ENCODE measurements around the gene MBNL3. TPM values are rescaled to one million over a fixed set of nuclear protein-coding genes. Genes with fewer than 3 reads are reported as not detected.
A peak's percentile ranks its signal among the peaks of the same experiment; 100 is the strongest.

Gene MBNL3
- total RNA-seq (1 to 10 TPM; 1.7 to 5.7 (median 2.8) TPM), polyA plus RNA-seq (1 to 10 TPM; 5.4 to 5.8 (median 5.8) TPM)

- 0% methylated on average over 59 of the region's 59 CpGs for WGBS, 2 donors
- intact Hi-C loops (cut with DNase I), result no loop called here
- Histone ChIP-seq H3K9me3 (no peaks in the 10 kb centered on the region), H3K4me1 (no peaks in the 10 kb centered on the region), H3K36me3 (no peaks in the 10 kb centered on the region), H3K27ac (peak within 1 kb of the TSS; percentile 55 to 77 (median 60)), H3K4me3 (peak within 1 kb of the TSS; percentile 34 to 64 (median 59)), H3K27me3 (peaks cover 0 to 3% (median 0%) of the 10 kb centered on the region in 3 donors)
- peak; percentile 74 for DNase-seq
- TF ChIP-seq EP300 (IDR thresholded peaks at IDR 0.05) (no peak), POLR2A (IDR thresholded peaks at IDR 0.05) (no peak), POLR2AphosphoS5 (IDR thresholded peaks at IDR 0.05) (no peak), CTCF (IDR thresholded peaks at IDR 0.05) (no peak)
Measured at GRCh38 chrX:132488819-132489577, at the start of gene MBNL3. Gene MBNL3, minus strand, starts transcription at chrX:132489038. Its CDS starts 49,427 bp downstream, at chrX:132439611.

GRCh38 chrX:132533409-132533808, 44.6 kb upstream of the MBNL3 start:
- intact Hi-C loops (cut with DNase I), result no loop called here
- no peaks in the 10 kb centered on the region for H3K4me1 ChIP-seq
- TF ChIP-seq EP300 (IDR thresholded peaks at IDR 0.05) (no peak), CTCF (IDR thresholded peaks at IDR 0.05) (no peak), POLR2A (IDR thresholded peaks at IDR 0.05) (no peak), POLR2AphosphoS5 (IDR thresholded peaks at IDR 0.05) (no peak)

GRCh38 chrX:132532913-132533312, 44.1 kb upstream of the MBNL3 start:
- WGBS, 2 donors, result 10 to 44% methylated on average over 1 of the region's 1 CpG
- intact Hi-C loops (cut with DNase I), result no loop called here

More at GRCh38 chrX:132533409-132533808, 44.6 kb upstream of the MBNL3 start:
- no peaks in the 10 kb centered on the region for H3K27me3 ChIP-seq
- DNase-seq, result no peak
- H3K36me3 ChIP-seq, result no peaks in the 10 kb centered on the region
- no peak overlapping the region for H3K27ac ChIP-seq
- 82 to 85% methylated on average over 2 of the region's 2 CpGs for WGBS, 2 donors
- H3K4me3 ChIP-seq, result no peak overlapping the region
- H3K9me3 ChIP-seq, result no peaks in the 10 kb centered on the region

GRCh38 chrX:132532097-132532496, 43.3 kb upstream of the MBNL3 start:
- no peak for DNase-seq
- intact Hi-C loops (cut with DNase I), result no loop called here
- Histone ChIP-seq H3K27me3 (no peaks in the 10 kb centered on the region), H3K36me3 (no peaks in the 10 kb centered on the region), H3K27ac (no peak overlapping the region), H3K4me1 (no peaks in the 10 kb centered on the region), H3K4me3 (no peak overlapping the region), H3K9me3 (no peaks in the 10 kb centered on the region)
- 95 to 100% methylated on average over 1 of the region's 1 CpG for WGBS, 2 donors
- no peak for TF ChIP-seq EP300 (IDR thresholded peaks at IDR 0.05)
- no peak for TF ChIP-seq POLR2AphosphoS5 (IDR thresholded peaks at IDR 0.05)
- TF ChIP-seq CTCF (IDR thresholded peaks at IDR 0.05), result no peak
- TF ChIP-seq POLR2A (IDR thresholded peaks at IDR 0.05), result no peak

More at GRCh38 chrX:132532913-132533312, 44.1 kb upstream of the MBNL3 start:
- no peak overlapping the region for H3K27ac ChIP-seq
- TF ChIP-seq EP300 (IDR thresholded peaks at IDR 0.05) (no peak), CTCF (IDR thresholded peaks at IDR 0.05) (no peak), POLR2A (IDR thresholded peaks at IDR 0.05) (no peak), POLR2AphosphoS5 (IDR thresholded peaks at IDR 0.05) (no peak)
- no peak for DNase-seq
- H3K36me3 ChIP-seq, result no peaks in the 10 kb centered on the region
- no peak overlapping the region for H3K4me3 ChIP-seq
- H3K27me3 ChIP-seq, result no peaks in the 10 kb centered on the region
- H3K4me1 ChIP-seq, result no peaks in the 10 kb centered on the region
- no peaks in the 10 kb centered on the region for H3K9me3 ChIP-seq

Data from sigmoid colon (tissue), 7 donors.